CD4-positive, alpha-beta T cell treated with Interferon alpha-2 for 1 hour (primary cell): ENCODE results near the gene MACROD2.

ENCODE experiments used
- DNase-seq, 2 donors: peaks; one replicate each; pipeline ENCODE4 v3.0.0-alpha.2; 2020 to 2022

MACROD2 gene

GRCh38 chr20:14553774-14554534 lies 558.6 kb downstream of the MACROD2 start:
- no peak for DNase-seq

GRCh38 chr20:14555676-14556075 lies 560.4 kb downstream of the MACROD2 start:
- no peak for DNase-seq

- no peak for DNase-seq
Observed at GRCh38 chr20:14556206-14556605, 560.9 kb downstream of the MACROD2 start.

GRCh38 chr20:14559612-14560011 lies 564.3 kb downstream of the MACROD2 start:
- no peak for DNase-seq

- no peak for DNase-seq
Observed at GRCh38 chr20:14561741-14562221, 566.5 kb downstream of the MACROD2 start.

GRCh38 chr20:14562981-14563380 lies 567.7 kb downstream of the MACROD2 start:
- DNase-seq = no peak

- DNase-seq = no peak
Observed at GRCh38 chr20:14566505-14566904, 571.2 kb downstream of the MACROD2 start.

- DNase-seq = no peak
Observed at GRCh38 chr20:14568225-14568624, 572.9 kb downstream of the MACROD2 start.

- no peak for DNase-seq
Observed at GRCh38 chr20:14568701-14569100, 573.4 kb downstream of the MACROD2 start.

- DNase-seq = no peak
Observed at GRCh38 chr20:14569641-14570040, 574.3 kb downstream of the MACROD2 start.

GRCh38 chr20:14570811-14571210 lies 575.5 kb downstream of the MACROD2 start:
- DNase-seq = no peak

GRCh38 chr20:14573676-14574075 lies 578.4 kb downstream of the MACROD2 start:
- DNase-seq = no peak

GRCh38 chr20:14576196-14576877 lies 581.0 kb downstream of the MACROD2 start:
- no peak for DNase-seq

- no peak for DNase-seq
Observed at GRCh38 chr20:14580418-14581074, 585.2 kb downstream of the MACROD2 start.

GRCh38 chr20:14581731-14582130 lies 586.4 kb downstream of the MACROD2 start:
- no peak for DNase-seq

GRCh38 chr20:14582855-14583254 lies 587.5 kb downstream of the MACROD2 start:
- no peak for DNase-seq

- no peak for DNase-seq
Observed at GRCh38 chr20:14583413-14583812, 588.1 kb downstream of the MACROD2 start.

- no peak for DNase-seq
Observed at GRCh38 chr20:14589383-14589782, 594.1 kb downstream of the MACROD2 start.

GRCh38 chr20:14595051-14595450 lies 599.7 kb downstream of the MACROD2 start:
- DNase-seq = no peak

GRCh38 chr20:14597206-14597715 lies 601.9 kb downstream of the MACROD2 start:
- DNase-seq = no peak

- no peak for DNase-seq
Observed at GRCh38 chr20:14599613-14600012, 604.3 kb downstream of the MACROD2 start.

GRCh38 chr20:14600527-14600926 lies 605.2 kb downstream of the MACROD2 start:
- no peak for DNase-seq

- no peak for DNase-seq
Observed at GRCh38 chr20:14604143-14604542, 608.8 kb downstream of the MACROD2 start.
